PC-3 (cell line): ENCODE data around the gene ATP11C. TPM values are rescaled to one million over a fixed set of nuclear protein-coding genes. Genes with fewer than 3 reads are reported as not detected.
A peak's percentile ranks its signal among the peaks of the same experiment; 100 is the strongest.

Source experiments
- ATAC-seq: fragments of 200-7000 bp; cut with Tn5 transposase; 2 replicates; pipeline ENCODE4 v1.9.1; 2020; ENCODE audit warnings: mild to moderate bottlenecking, moderate library complexity
- BruUV-seq: library from RNA; stranded (reverse); fragments of 400-500 nt; replicated peaks from 2 replicates; lab custom pipeline; 2021; lab: Mats Ljungman, UMichigan
- CTCF ChIA-PET: fragments of 300-600 bp; sonication (Branson Sonifier 250); formaldehyde crosslinking; loops from one replicate; lab custom pipeline; 2022; ENCODE audit warnings: antibody characterized with exemption; lab: Charles Lee
- POLR2A ChIA-PET: fragments of 300-600 bp; sonication (Branson Sonifier 250); formaldehyde crosslinking; loops from one replicate; lab custom pipeline; 2022; ENCODE audit warnings: antibody characterized with exemption; ENCODE audit not compliant: unreplicated experiment; lab: Charles Lee
- DNase-seq: peaks from one replicate; pipeline ENCODE4 v3.0.0-alpha.2; 2015
- H2AFZ ChIP-seq: fragments of 300-600 bp; sonication (generic); 2 replicates; pipeline ENCODE4 v1.6.0; 2016; ENCODE audit warnings: antibody characterized with exemption, low read length
- H3F3A ChIP-seq: fragments of 300-600 bp; sonication (generic); one replicate; pipeline ENCODE4 v1.6.0; 2017; ENCODE audit warnings: antibody characterized with exemption, low read length, control low read depth, mild to moderate bottlenecking; ENCODE audit not compliant: unreplicated experiment
- H3K27ac ChIP-seq: fragments of 300-600 bp; sonication (generic); 2 replicates; pipeline ENCODE4 v1.5.1; 2016; ENCODE audit warnings: mild to moderate bottlenecking, low read length
- H3K27me3 ChIP-seq: fragments of 300-600 bp; sonication (generic); 2 replicates; pipeline ENCODE4 v1.6.1; 2016; ENCODE audit warnings: low read length, mixed read lengths
- H3K36me3 ChIP-seq: fragments of 300-600 bp; sonication (generic); 2 replicates; pipeline ENCODE4 v1.6.1; 2016; ENCODE audit warnings: low read depth, mixed run types, low read length, mixed read lengths
- H3K4me1 ChIP-seq: fragments of 300-600 bp; sonication (generic); 2 replicates; pipeline ENCODE4 v1.5.1; 2016; ENCODE audit warnings: low read length; ENCODE audit not compliant: insufficient read depth
- H3K4me2 ChIP-seq: fragments of 300-600 bp; sonication (generic); 2 replicates; pipeline ENCODE4 v1.6.0; 2016; ENCODE audit warnings: low read length
- H3K4me3 ChIP-seq: fragments of 300-600 bp; sonication (generic); 2 replicates; pipeline ENCODE4 v1.5.1; 2016; ENCODE audit warnings: mild to moderate bottlenecking, low read length, mixed read lengths
- H3K79me2 ChIP-seq: fragments of 300-600 bp; sonication (generic); 2 replicates; pipeline ENCODE4 v1.6.1; 2017; ENCODE audit warnings: low read length, mixed read lengths
- H3K9ac ChIP-seq: fragments of 300-600 bp; sonication (generic); 2 replicates; pipeline ENCODE4 v1.6.0; 2016; ENCODE audit warnings: mild to moderate bottlenecking, low read length
- H3K9me2 ChIP-seq: fragments of 300-600 bp; sonication (generic); replicated peaks from 2 replicates; pipeline ENCODE4 v1.6.1; 2016; ENCODE audit warnings: mixed run types, low read length, mixed read lengths
- H3K9me3 ChIP-seq: fragments of 300-600 bp; sonication (generic); 2 replicates; pipeline ENCODE4 v1.6.1; 2016; ENCODE audit warnings: low read length, mixed read lengths
- H4K20me1 ChIP-seq: fragments of 300-600 bp; sonication (generic); 2 replicates; pipeline ENCODE4 v1.6.1; 2016; ENCODE audit warnings: low read length, mixed read lengths
- CTCF ChIP-seq: fragments of 300-600 bp; sonication (generic); conservative IDR thresholded peaks from 2 replicates; pipeline ENCODE4 v1.5.1; 2017; ENCODE audit warnings: antibody characterized with exemption, low read depth, mild to moderate bottlenecking, low read length
- EZH2 ChIP-seq: fragments of 300-600 bp; sonication (generic); IDR thresholded peaks from one replicate; pipeline ENCODE4 v1.6.1; 2017; ENCODE audit warnings: antibody characterized with exemption, mild to moderate bottlenecking, low read length; ENCODE audit not compliant: unreplicated experiment
- EZH2phosphoT487 ChIP-seq: fragments of 300-600 bp; sonication (generic); IDR thresholded peaks from 2 replicates; pipeline ENCODE4 v1.6.1; 2018; ENCODE audit warnings: mild to moderate bottlenecking, antibody characterized with exemption, low read length, borderline replicate concordance
- intact Hi-C: fragments of 100-400 bp; cut with micrococcal nuclease; formaldehyde crosslinking; loops from 2 replicates; pipeline ENCODE4 v1.9.0; 2023
- total RNA-seq: library from RNA; depleted of rRNA; stranded (reverse); fragments of >200 nt; gene quantifications from 2 replicates; pipeline ENCODE4 v1.2.3, GENCODE V29; 2014

The ATP11C gene
- total RNA-seq, 1 experiment from 2014 or later: 25.8 TPM

GRCh38 chrX:139881130-139881529 lies 51.7 kb downstream of the ATP11C start:
- Histone ChIP-seq H3K79me2 (peaks cover 16% of the 10 kb centered on the region; the same call in 1 of the 2 replicates), H3K9me3 (no peaks in the 10 kb centered on the region), H3K9ac (no peak overlapping the region), H3K9me2 (no peaks in the 10 kb centered on the region), H3F3A (no peaks in the 10 kb centered on the region), H3K27ac (0 out of 2 replicates have a peak overlapping the region, but pooled peaks have one; percentile 18), H3K4me3 (no peak overlapping the region), H3K4me1 (peaks cover 14% of the 10 kb centered on the region), H4K20me1 (no peaks in the 10 kb centered on the region; the same call in 1 of the 2 replicates), H3K27me3 (no peaks in the 10 kb centered on the region), H2AFZ (no peak overlapping the region), H3K36me3 (no peaks in the 10 kb centered on the region), H3K4me2 (peak overlapping the region; percentile 20; the same call in 1 of the 2 replicates)
- CTCF ChIA-PET: no interaction called here
- intact Hi-C loops: no loop called here
- ATAC-seq (no peak; the same call in 1 of the 2 replicates), DNase-seq (no peak)
- no TSS peak for BruUV-seq
- POLR2A ChIA-PET: no interaction called here
- no peak for TF ChIP-seq EZH2phosphoT487
- no peak for TF ChIP-seq CTCF
- no peak for TF ChIP-seq EZH2

GRCh38 chrX:139877710-139878414 lies 55.0 kb downstream of the ATP11C start:
- Histone ChIP-seq H3K9ac (no peak overlapping the region), H3K27ac (no peak overlapping the region), H3F3A (no peaks in the 10 kb centered on the region), H3K9me3 (no peaks in the 10 kb centered on the region), H3K9me2 (no peaks in the 10 kb centered on the region), H2AFZ (no peak overlapping the region), H3K79me2 (peaks cover 11% of the 10 kb centered on the region; the same call in 1 of the 2 replicates), H3K4me2 (no peak overlapping the region), H3K4me1 (peaks cover 14% of the 10 kb centered on the region), H3K4me3 (no peak overlapping the region), H4K20me1 (no peaks in the 10 kb centered on the region; the same call in 1 of the 2 replicates), H3K36me3 (no peaks in the 10 kb centered on the region), H3K27me3 (no peaks in the 10 kb centered on the region)
- no peak for TF ChIP-seq EZH2phosphoT487
- TF ChIP-seq CTCF: no peak
- BruUV-seq: no TSS peak
- intact Hi-C loops: no loop called here
- ChIA-PET CTCF (no interaction called here), POLR2A (no interaction called here)
- ATAC-seq: no peak
- DNase-seq: peak; percentile 14

- Histone ChIP-seq H3K4me2 (no peak overlapping the region), H3K27me3 (no peaks in the 10 kb centered on the region), H3K4me3 (no peak overlapping the region), H3K36me3 (no peaks in the 10 kb centered on the region), H3K9me3 (no peaks in the 10 kb centered on the region), H3K27ac (no peak overlapping the region), H4K20me1 (no peaks in the 10 kb centered on the region; the same call in 1 of the 2 replicates), H3K9ac (no peak overlapping the region), H3K4me1 (no peaks in the 10 kb centered on the region), H3K79me2 (0 out of 2 replicates have a peak, but pooled peaks cover 11% of the 10 kb centered on the region), H2AFZ (no peak overlapping the region), H3K9me2 (no peaks in the 10 kb centered on the region), H3F3A (no peaks in the 10 kb centered on the region)
- ChIA-PET CTCF (no interaction called here), POLR2A (no interaction called here)
- DNase-seq: no peak
- intact Hi-C loops: no loop called here
- no peak for ATAC-seq
- TF ChIP-seq EZH2phosphoT487 (no peak), EZH2 (no peak), CTCF (no peak)
- BruUV-seq: no TSS peak
Observed at GRCh38 chrX:139875841-139876240, 57.0 kb downstream of the ATP11C start.
